HepG2 (cell line): ENCODE measurements around the gene FAM78A. TPM values are rescaled to one million over a fixed set of nuclear protein-coding genes. Genes with fewer than 3 reads are reported as not detected.
A peak's percentile ranks its signal among the peaks of the same experiment; 100 is the strongest.

Experiments used
- ATAC-seq: fragments of 200-7000 bp; cut with Tn5 transposase; 3 replicates; pipeline ENCODE4 v1.9.1; 2020; ENCODE audit warnings: mild to moderate bottlenecking, moderate library complexity
- BruUV-seq: library from RNA; stranded (reverse); fragments of 400-500 nt; replicated peaks from 2 replicates; lab custom pipeline; 2021; lab: Mats Ljungman, UMichigan
- CTCF ChIA-PET: fragments of 300-600 bp; formaldehyde crosslinking; extraction: SDS; loops from one replicate; lab custom pipeline; 2021; ENCODE audit warnings: low total read pairs, inconsistent platforms, low intra/inter-chr PET ratio; lab: Yijun Ruan, JAX
- POLR2A ChIA-PET: fragments of 350-600 bp; sonication (Branson Sonifier 250); formaldehyde crosslinking; loops from one replicate; lab custom pipeline; 2020; ENCODE audit warnings: antibody characterized with exemption, inconsistent platforms; lab: Yijun Ruan, JAX
- DNase-seq: peaks from one replicate; pipeline ENCODE4 v3.0.0-alpha.2; 2015; ENCODE audit warnings: low spot score
- FAIRE-seq: peaks from 3 replicates; lab custom pipeline; 2011; peaks lifted over from hg19 to GRCh38; lab: Jason Lieb, UNC
- H2AFZ ChIP-seq: one replicate; pipeline ENCODE4 v1.6.1; 2011; ENCODE audit warnings: low read length, inconsistent platforms
- H3K27ac ChIP-seq: fragments of 300-600 bp; 3 replicates; pipeline ENCODE4 v1.8.0; 2011; ENCODE audit warnings: mixed run types, mild to moderate bottlenecking, mixed read lengths, low read length, inconsistent platforms; ENCODE audit not compliant: insufficient read depth; ENCODE audit errors: extremely low read length
- H3K27me3 ChIP-seq, 2 experiments: fragments of 200-600 bp in 1 of 2; 2 replicates in 1 of 2; 3 replicates in 1 of 2; pipeline versions ENCODE4 v1.6.0 to v1.8.0; 2011; ENCODE audit warnings: low read length in 2 of 2, mild to moderate bottlenecking in 2 of 2, moderate library complexity in 2 of 2, inconsistent platforms in 1 of 2; ENCODE audit not compliant: insufficient read depth in 2 of 2, control insufficient read depth in 1 of 2
- H3K36me3 ChIP-seq, 2 experiments: fragments of 200-600 bp in 1 of 2; replicated peaks in 1 of 2; 2 replicates in 1 of 2; 3 replicates in 1 of 2; pipeline versions ENCODE4 v1.5.1 to v1.8.0; 2011; ENCODE audit warnings: low read length in 2 of 2, inconsistent platforms in 1 of 2; ENCODE audit not compliant: insufficient read depth in 2 of 2, control insufficient read depth in 1 of 2
- H3K4me1 ChIP-seq: 2 replicates; pipeline ENCODE4 v1.5.1; 2012; ENCODE audit warnings: low read length, inconsistent platforms; ENCODE audit not compliant: insufficient read depth
- H3K4me2 ChIP-seq: 2 replicates; pipeline ENCODE4 v1.6.0; 2011; ENCODE audit warnings: low read depth, low read length, inconsistent platforms
- H3K4me3 ChIP-seq, 3 experiments: fragments of 200-600 bp in 1 of 3; sonication (generic), shearing (Covaris generic) in 1 of 3; replicated peaks in 1 of 3; 2 replicates each; pipeline ENCODE4 v1.5.1; 2011 to 2016; ENCODE audit warnings: low read length in 3 of 3, inconsistent platforms in 2 of 3, low read depth in 2 of 3, mild to moderate bottlenecking in 2 of 3, control low read depth in 1 of 3, mixed read lengths in 1 of 3; ENCODE audit not compliant: insufficient read depth in 1 of 3
- H3K79me2 ChIP-seq: one replicate; pipeline ENCODE4 v1.6.1; 2011; ENCODE audit warnings: low read length, inconsistent platforms; ENCODE audit not compliant: insufficient read depth
- H3K9ac ChIP-seq: 2 replicates; pipeline ENCODE4 v1.6.0; 2011; ENCODE audit warnings: mild to moderate bottlenecking, low read depth, low read length, inconsistent platforms; ENCODE audit not compliant: insufficient read depth
- H3K9me3 ChIP-seq: 2 replicates; pipeline ENCODE4 v1.5.1; 2012; ENCODE audit warnings: mild to moderate bottlenecking, low read length
- H4K20me1 ChIP-seq: 2 replicates; pipeline ENCODE4 v1.6.0; 2011; ENCODE audit warnings: inconsistent platforms, mild to moderate bottlenecking, low read length, moderate library complexity; ENCODE audit not compliant: insufficient read depth
- ATM ChIP-seq: fragments of 450-650 bp; IDR thresholded peaks from 2 replicates; pipeline ENCODE4 v1.7.1; 2017; ENCODE audit warnings: mild to moderate bottlenecking, borderline replicate concordance
- CREB3 ChIP-seq: sonication (generic); formaldehyde crosslinking; IDR thresholded peaks from 2 replicates; pipeline ENCODE4 v1.5.0; 2020; ENCODE audit warnings: missing genetic modification reagents
- KDM6A ChIP-seq: IDR thresholded peaks from 2 replicates; pipeline ENCODE4 v1.6.1; 2016; ENCODE audit warnings: low read depth
- MAF1 ChIP-seq: sonication (generic); formaldehyde crosslinking; IDR thresholded peaks from 2 replicates; pipeline ENCODE4 v1.5.0; 2020; ENCODE audit warnings: missing genetic modification reagents, borderline replicate concordance
- MLX ChIP-seq: IDR thresholded peaks from 2 replicates; pipeline ENCODE4 v1.6.1; 2016
- NONO ChIP-seq, 2 experiments: fragments of 450-650 bp in 1 of 2; sonication (generic) in 1 of 2; formaldehyde crosslinking in 1 of 2; IDR thresholded peaks in 1 of 2; conservative IDR thresholded peaks in 1 of 2; 2 replicates each; pipeline versions ENCODE4 v1.6.1 to v1.8.0; 2017 to 2022; ENCODE audit warnings: mild to moderate bottlenecking in 1 of 2, missing genetic modification reagents in 1 of 2, moderate library complexity in 1 of 2
- PHB2 ChIP-seq: fragments of 450-650 bp; IDR thresholded peaks from 2 replicates; pipeline ENCODE4 v1.6.1; 2018; ENCODE audit not compliant: partially characterized antibody
- SOX13 ChIP-seq, 3 experiments: fragments of 450-650 bp in 1 of 3; sonication (generic) in 1 of 3; formaldehyde crosslinking in 1 of 3; IDR thresholded peaks in 2 of 3; conservative IDR thresholded peaks in 1 of 3; 2 replicates each; pipeline versions ENCODE4 v1.5.0 to v1.6.1; 2016 to 2020; ENCODE audit warnings: antibody characterized with exemption in 1 of 3, mild to moderate bottlenecking in 1 of 3, missing compliant biosample characterization in 1 of 3, missing genetic modification reagents in 1 of 3, moderate library complexity in 1 of 3
- TCF7 ChIP-seq: sonication (generic); IDR thresholded peaks from 2 replicates; pipeline ENCODE4 v1.6.1; 2016; ENCODE audit warnings: antibody characterized with exemption, low read depth
- ZFP82 ChIP-seq: sonication (generic); formaldehyde crosslinking; IDR thresholded peaks from 2 replicates; pipeline ENCODE4 v1.5.1; 2020; ENCODE audit warnings: mild to moderate bottlenecking, missing genetic modification reagents, borderline replicate concordance
- ZKSCAN1 ChIP-seq: fragments of 150-350 bp; IDR thresholded peaks from 2 replicates; pipeline ENCODE4 v1.6.1; 2014; ENCODE audit warnings: low read length
- ZNF318 ChIP-seq: sonication (generic); formaldehyde crosslinking; IDR thresholded peaks from 2 replicates; pipeline ENCODE4 v1.4.0; 2020; ENCODE audit warnings: mild to moderate bottlenecking, missing genetic modification reagents
- ZNF678 ChIP-seq: sonication (generic); formaldehyde crosslinking; IDR thresholded peaks from 2 replicates; pipeline ENCODE4 v1.4.0; 2020; ENCODE audit warnings: mild to moderate bottlenecking, missing genetic modification reagents
- ZNF761 ChIP-seq: sonication (generic); formaldehyde crosslinking; conservative IDR thresholded peaks from 2 replicates; pipeline ENCODE4 v1.4.0; 2020; ENCODE audit warnings: mild to moderate bottlenecking, missing genetic modification reagents
- WGBS: methylation state at CpG from one replicate; pipeline ENCODE4 v1.1.6; 2017; ENCODE audit warnings: low lambda C conversion rate; 5-methylcytosine and 5-hydroxymethylcytosine counted together
- in situ Hi-C: cut with HindIII; loops from 2 replicates; pipeline ENCODE4 v1.10.0; 2017; ENCODE audit warnings: low pct_unique_long_range_greater_than_20kb; ENCODE audit not compliant: extremely low pct_ligation_motif_present
- intact Hi-C: fragments of 100-400 bp; cut with micrococcal nuclease; formaldehyde crosslinking; loops from one replicate; pipeline ENCODE4 v1.10.0; 2022; ENCODE audit not compliant: unreplicated experiment
- polyA plus RNA-seq, 8 experiments: library from polyadenylated mRNA; depleted of rRNA in 3 of 8; stranded (reverse) in 7 of 8; unstranded in 1 of 8; fragments of >200 nt; fragmentation: Illumina TruSeq in 4 of 8; extraction: Trizol in 4 of 8; gene quantifications; 2 replicates each; pipeline versions ENCODE4 v1.2.1 to v1.2.3, GENCODE V29; 2011 to 2016; ENCODE audit warnings: low read depth in 4 of 8, missing spikeins in 1 of 8, mixed read lengths in 1 of 8; ENCODE audit not compliant: insufficient read depth in 1 of 8
- total RNA-seq, 5 experiments: library from RNA; depleted of rRNA; stranded (reverse); fragments of >200 nt; fragmentation: Illumina TruSeq; extraction: Trizol; gene quantifications; 2 replicates each; pipeline ENCODE4 v1.2.3, GENCODE V29; 2016; ENCODE audit warnings: low read depth in 1 of 5

The FAM78A gene
- total and polyA plus RNA-seq, 2 of the 13 experiments (the other 11 are each of a cell fraction or from before 2014, with no cell fraction given): 0.18 to 0.62 TPM

- no TSS peak for BruUV-seq
- no peak overlapping the region for H2AFZ ChIP-seq
- peaks cover 40% of the 10 kb centered on the region for H3K4me1 ChIP-seq
- ATAC-seq (no peak), FAIRE-seq (no peak), DNase-seq (no peak)
- no peaks in the 10 kb centered on the region for H3K79me2 ChIP-seq
- peak overlapping the region; percentile 52 to 68 (median 57); a peak in 5 of 6 replicates for H3K4me3 ChIP-seq
- H3K27ac ChIP-seq: no peak overlapping the region
- H3K9me3 ChIP-seq: no peaks in the 10 kb centered on the region
- H4K20me1 ChIP-seq: peaks cover 3% of the 10 kb centered on the region; the same call in 1 of the 2 replicates
- 0% methylated on average over 2 of the region's 78 CpGs for WGBS
- in situ Hi-C loops (no loop called here), intact Hi-C loops (loop anchor here (5.0 to 10.0 kb wide), 2 partner anchors 47 to 100 kb away; no protein-coding TSS in a partner anchor)
- CTCF ChIA-PET: no interaction called here
- POLR2A ChIA-PET: no interaction called here
- peak overlapping the region; percentile 77 for H3K4me2 ChIP-seq
- no peak overlapping the region for H3K9ac ChIP-seq
- peaks cover 22 to 83% of the 10 kb centered on the region in 2 experiments for H3K27me3 ChIP-seq
- no peaks in the 10 kb centered on the region for H3K36me3 ChIP-seq
- no peak for TF ChIP-seq MLX (CRISPR knock-in tag)
- no peak for TF ChIP-seq KDM6A (CRISPR knock-in tag)
- no peak for TF ChIP-seq ATM
- TF ChIP-seq PHB2: no peak
- no peak for TF ChIP-seq ZKSCAN1
- TF ChIP-seq SOX13 (IDR thresholded peaks at IDR 0.05): no peak
- TF ChIP-seq SOX13 (CRISPR knock-in tag; conservative IDR thresholded peaks at IDR 0.05 in 1 of 2, IDR thresholded peaks at IDR 0.05 in 1 of 2): no peak
- TF ChIP-seq NONO (IDR thresholded peaks at IDR 0.05): no peak
- 0 out of 2 replicates have a peak, but pooled peaks have one; percentile 37 for TF ChIP-seq NONO (CRISPR knock-in tag; conservative IDR thresholded peaks at IDR 0.05)
- no peak for TF ChIP-seq MAF1 (CRISPR knock-in tag)
- TF ChIP-seq ZNF318 (CRISPR knock-in tag): no peak
- TF ChIP-seq CREB3: no peak
- no peak for TF ChIP-seq ZNF678 (CRISPR knock-in tag)
- no peak for TF ChIP-seq ZFP82 (CRISPR knock-in tag)
- no peak for TF ChIP-seq ZNF761 (CRISPR knock-in tag)
- no peak for TF ChIP-seq TCF7
Observed at GRCh38 chr9:131277287-131277909, 1.1 kb upstream of the FAM78A start.
